A673 (cell line): ENCODE data around the gene ADA. TPM values are rescaled to one million over a fixed set of nuclear protein-coding genes. Genes with fewer than 3 reads are reported as not detected.

Experiments used
- BruUV-seq: library from RNA; stranded (reverse); fragments of 400-500 nt; replicated peaks from 2 replicates; lab custom pipeline; 2021; lab: Mats Ljungman, UMichigan
- CTCF ChIA-PET: fragments of 300-600 bp; sonication (Branson Sonifier 250); formaldehyde crosslinking; loops from one replicate; lab custom pipeline; 2022; ENCODE audit warnings: antibody characterized with exemption; lab: Charles Lee
- POLR2A ChIA-PET: fragments of 300-600 bp; sonication (Branson Sonifier 250); formaldehyde crosslinking; loops from one replicate; lab custom pipeline; 2022; ENCODE audit warnings: antibody characterized with exemption; ENCODE audit not compliant: low non-redundant PET; lab: Charles Lee
- DNase-seq: peaks from one replicate; pipeline ENCODE4 v3.0.0-alpha.2; 2015; ENCODE audit warnings: low spot score
- H3K27ac ChIP-seq: fragments of 200-600 bp; sonication (generic); 2 replicates; pipeline ENCODE4 v1.5.1; 2016; ENCODE audit warnings: mixed run types, low read depth, mild to moderate bottlenecking, mixed read lengths, antibody characterized with exemption, low read length; ENCODE audit not compliant: poor library complexity, severe bottlenecking
- H3K27me3 ChIP-seq: fragments of 200-600 bp; sonication (generic); replicated peaks from 2 replicates; pipeline ENCODE4 v1.6.1; 2017; ENCODE audit warnings: mixed run types, low read depth, mild to moderate bottlenecking, mixed read lengths, antibody characterized with exemption, low read length; ENCODE audit not compliant: insufficient read depth, poor library complexity
- H3K36me3 ChIP-seq: fragments of 200-600 bp; sonication (generic); 2 replicates; pipeline ENCODE4 v1.6.1; 2016; ENCODE audit warnings: mixed run types, mild to moderate bottlenecking, mixed read lengths, antibody characterized with exemption, low read length; ENCODE audit not compliant: insufficient read depth, poor library complexity, severe bottlenecking
- H3K4me1 ChIP-seq: fragments of 200-600 bp; sonication (generic); 2 replicates; pipeline ENCODE4 v1.6.1; 2017; ENCODE audit warnings: mixed run types, mild to moderate bottlenecking, mixed read lengths, antibody characterized with exemption, low read length; ENCODE audit not compliant: insufficient read depth, poor library complexity, severe bottlenecking
- H3K4me3 ChIP-seq: fragments of 200-600 bp; sonication (generic); 2 replicates; pipeline ENCODE4 v1.5.1; 2016; ENCODE audit warnings: low read depth, mixed run types, mild to moderate bottlenecking, mixed read lengths, low read length; ENCODE audit not compliant: poor library complexity, severe bottlenecking
- H3K9me3 ChIP-seq: fragments of 200-600 bp; sonication (generic); 2 replicates; pipeline ENCODE4 v1.6.1; 2016; ENCODE audit warnings: mixed run types, low read depth, mild to moderate bottlenecking, mixed read lengths, antibody characterized with exemption, low read length; ENCODE audit not compliant: poor library complexity, severe bottlenecking
- EZH2 ChIP-seq: fragments of 200-600 bp; sonication (generic); IDR thresholded peaks from 2 replicates; pipeline ENCODE4 v1.6.1; 2017; ENCODE audit warnings: borderline replicate concordance, low read depth, mild to moderate bottlenecking, mixed read lengths, antibody characterized with exemption, low read length; ENCODE audit not compliant: poor library complexity, severe bottlenecking
- intact Hi-C: fragments of 100-400 bp; cut with micrococcal nuclease; formaldehyde crosslinking; loops from one replicate; pipeline ENCODE4 v1.10.0; 2022; ENCODE audit not compliant: unreplicated experiment
- total RNA-seq: library from RNA; stranded (reverse); gene quantifications from 2 replicates; pipeline ENCODE4 v1.2.3, GENCODE V29; 2021
- TF ChIP-seq, protein P1 (sequence below): fragments of 300-800, 200-600 bp; sonication (generic); conservative IDR thresholded peaks from 2 replicates; pipeline ENCODE4 v1.5.1; 2017; ENCODE audit warnings: low read depth, mild to moderate bottlenecking, antibody characterized with exemption, low read length, moderate library complexity, mixed read lengths

The ADA gene
- total RNA-seq, 1 experiment from 2014 or later, result 19.3 TPM

DNA sequence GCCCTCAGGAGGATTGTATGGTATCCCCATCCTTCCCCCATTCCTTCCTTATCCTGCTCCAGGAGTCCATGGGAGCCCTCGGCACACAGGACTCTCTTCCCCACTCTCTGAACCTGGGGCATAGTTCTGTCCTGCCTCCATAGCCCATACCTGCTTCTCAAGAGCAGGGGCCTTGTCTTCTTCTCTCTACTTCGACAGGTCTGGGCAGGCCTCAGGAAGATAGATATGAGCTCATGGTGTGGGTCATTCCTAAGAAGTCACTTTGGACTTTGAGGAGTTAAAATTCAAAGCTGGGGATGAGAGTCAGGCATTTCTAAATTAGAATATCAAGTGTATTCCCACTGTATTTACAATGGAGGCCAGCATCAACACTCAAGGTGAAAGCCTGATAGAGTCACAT lies 8.4 kb upstream of the ADA start:
- H3K27me3 ChIP-seq, result no peaks in the 10 kb centered on the region
- no peak overlapping the region for H3K27ac ChIP-seq
- TF ChIP-seq, protein P1, sequence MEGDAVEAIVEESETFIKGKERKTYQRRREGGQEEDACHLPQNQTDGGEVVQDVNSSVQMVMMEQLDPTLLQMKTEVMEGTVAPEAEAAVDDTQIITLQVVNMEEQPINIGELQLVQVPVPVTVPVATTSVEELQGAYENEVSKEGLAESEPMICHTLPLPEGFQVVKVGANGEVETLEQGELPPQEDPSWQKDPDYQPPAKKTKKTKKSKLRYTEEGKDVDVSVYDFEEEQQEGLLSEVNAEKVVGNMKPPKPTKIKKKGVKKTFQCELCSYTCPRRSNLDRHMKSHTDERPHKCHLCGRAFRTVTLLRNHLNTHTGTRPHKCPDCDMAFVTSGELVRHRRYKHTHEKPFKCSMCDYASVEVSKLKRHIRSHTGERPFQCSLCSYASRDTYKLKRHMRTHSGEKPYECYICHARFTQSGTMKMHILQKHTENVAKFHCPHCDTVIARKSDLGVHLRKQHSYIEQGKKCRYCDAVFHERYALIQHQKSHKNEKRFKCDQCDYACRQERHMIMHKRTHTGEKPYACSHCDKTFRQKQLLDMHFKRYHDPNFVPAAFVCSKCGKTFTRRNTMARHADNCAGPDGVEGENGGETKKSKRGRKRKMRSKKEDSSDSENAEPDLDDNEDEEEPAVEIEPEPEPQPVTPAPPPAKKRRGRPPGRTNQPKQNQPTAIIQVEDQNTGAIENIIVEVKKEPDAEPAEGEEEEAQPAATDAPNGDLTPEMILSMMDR, result no peak
- TF ChIP-seq EZH2, result no peak
- intact Hi-C loops, result no loop called here
- no TSS peak for BruUV-seq
- ChIA-PET CTCF (no interaction called here), POLR2A (no interaction called here)
- no peaks in the 10 kb centered on the region for H3K36me3 ChIP-seq
- H3K4me1 ChIP-seq, result no peaks in the 10 kb centered on the region
- no peaks in the 10 kb centered on the region for H3K9me3 ChIP-seq
- no peak overlapping the region for H3K4me3 ChIP-seq
- DNase-seq, result no peak

DNA sequence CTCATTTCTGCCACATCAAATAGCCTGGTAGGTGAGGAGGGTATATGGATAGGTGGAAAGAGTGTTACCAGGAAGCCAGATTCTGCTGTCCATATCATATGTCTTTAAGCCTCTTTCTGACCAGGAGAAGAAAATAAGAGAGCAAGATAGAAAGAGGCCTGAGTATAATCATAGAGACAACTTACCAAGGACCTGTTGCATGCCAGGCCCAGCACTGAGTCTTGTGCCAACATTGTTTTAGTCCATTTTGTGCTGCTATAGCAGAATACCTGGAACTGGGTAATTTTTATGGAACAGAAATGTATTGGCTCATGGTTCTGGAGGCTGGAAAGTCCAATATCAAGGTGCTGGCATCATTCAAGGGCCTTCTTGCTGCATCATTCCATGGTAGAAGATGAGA lies 7.3 kb upstream of the ADA start:
- no peak overlapping the region for H3K27ac ChIP-seq
- no peaks in the 10 kb centered on the region for H3K36me3 ChIP-seq
- no TSS peak for BruUV-seq
- H3K4me3 ChIP-seq, result no peak overlapping the region
- TF ChIP-seq, protein P1, result no peak
- no peak for TF ChIP-seq EZH2
- CTCF ChIA-PET, result no interaction called here
- H3K9me3 ChIP-seq, result no peaks in the 10 kb centered on the region
- no peaks in the 10 kb centered on the region for H3K27me3 ChIP-seq
- no peaks in the 10 kb centered on the region for H3K4me1 ChIP-seq
- intact Hi-C loops, result no loop called here
- DNase-seq, result no peak
- POLR2A ChIA-PET, result no interaction called here

DNA sequence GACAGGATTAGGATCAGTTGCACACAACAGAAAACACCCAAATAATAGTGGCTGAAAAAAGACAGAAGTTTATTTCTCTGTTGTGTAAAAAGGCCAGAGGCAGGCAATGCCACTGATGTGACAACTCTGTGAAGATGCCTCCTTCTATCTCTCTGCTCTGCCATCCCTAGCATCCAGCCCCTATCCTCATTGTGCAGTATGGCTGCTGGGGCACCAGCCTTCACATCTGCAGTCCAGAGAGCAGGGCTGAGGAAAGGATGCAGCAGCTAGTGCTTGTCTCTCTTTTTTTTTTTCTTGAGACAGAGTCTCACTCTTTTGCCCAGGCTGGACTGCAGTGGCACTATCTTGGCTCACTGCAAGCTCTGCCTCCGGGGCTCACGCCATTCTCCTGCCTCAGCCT lies 6.4 kb upstream of the ADA start:
- H3K9me3 ChIP-seq, result no peaks in the 10 kb centered on the region
- H3K27me3 ChIP-seq, result no peaks in the 10 kb centered on the region
- H3K27ac ChIP-seq, result no peak overlapping the region
- no peak overlapping the region for H3K4me3 ChIP-seq
- CTCF ChIA-PET, result no interaction called here
- TF ChIP-seq, protein P1, result no peak
- no peak for TF ChIP-seq EZH2
- no peaks in the 10 kb centered on the region for H3K36me3 ChIP-seq
- H3K4me1 ChIP-seq, result peaks cover 3% of the 10 kb centered on the region
- POLR2A ChIA-PET, result no interaction called here
- no TSS peak for BruUV-seq
- no peak for DNase-seq
- intact Hi-C loops, result no loop called here
